Measurements from ENCODE around the gene CNOT6.
A peak's percentile ranks its signal among the peaks of the same experiment; 100 is the strongest.

The CNOT6 gene

DNA sequence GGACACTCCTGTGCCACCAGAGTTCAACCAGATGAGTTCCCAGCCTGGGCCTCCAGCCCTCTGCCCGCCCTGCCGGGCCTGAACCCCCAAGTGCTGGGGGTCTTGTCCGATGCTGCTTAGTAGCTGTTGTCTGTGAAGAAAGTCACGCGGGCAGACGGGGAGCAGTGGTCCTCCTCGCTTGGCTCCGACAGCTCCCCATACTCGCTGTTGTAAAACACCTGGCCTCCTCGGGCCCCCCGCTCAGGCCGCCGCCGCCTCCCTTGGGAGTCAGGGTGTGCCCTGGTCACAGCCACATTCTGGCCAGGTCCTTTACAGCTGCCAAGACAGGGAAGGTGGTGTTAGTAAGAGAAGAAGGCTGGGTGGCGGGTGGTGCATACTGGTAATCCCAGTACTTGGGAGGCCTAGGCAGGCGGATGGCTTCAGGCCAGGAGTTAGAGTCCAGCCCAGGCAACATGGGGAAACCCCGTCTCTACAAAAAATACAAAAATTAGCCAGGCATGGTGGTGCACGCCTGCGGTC, 109.0 kb downstream of the CNOT6 start:
- Mint-ChIP-seq H3K4me1 (peaks cover 9% of the 10 kb centered on the region), H3K27ac (no peak overlapping the region), H3K4me3 (no peak overlapping the region), H3K9me3 (no peaks in the 10 kb centered on the region), H3K36me3 (no peaks in the 10 kb centered on the region)
- no peak for DNase-seq (ENCODE audit: low spot score in 2 of 2)
- ATAC-seq, result no peak

DNA sequence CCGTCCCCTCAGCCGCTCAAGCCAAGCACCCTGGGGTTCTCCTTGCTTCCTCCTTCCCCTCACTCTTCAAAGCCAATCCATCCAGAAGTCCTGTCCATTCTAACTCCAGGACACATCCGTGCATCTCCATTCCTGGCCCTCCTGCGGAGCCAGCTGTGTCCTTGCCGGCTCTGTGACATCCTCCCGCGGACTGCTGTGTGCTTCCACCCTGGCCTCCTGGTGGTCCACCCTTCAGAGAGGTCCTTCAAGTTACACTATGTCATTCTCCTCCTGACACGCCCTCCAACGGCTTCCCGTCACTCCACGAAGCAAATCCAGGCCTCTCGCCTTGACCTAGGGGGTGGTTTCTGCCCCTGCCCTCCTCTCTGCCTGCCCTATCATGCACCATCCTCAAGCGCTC, 110.1 kb downstream of the CNOT6 start:
- no peak overlapping the region for H3K4me3 Mint-ChIP-seq
- no peaks in the 10 kb centered on the region for H3K9me3 Mint-ChIP-seq
- H3K4me1 Mint-ChIP-seq, result peaks cover 9% of the 10 kb centered on the region
- no peak for ATAC-seq
- H3K36me3 Mint-ChIP-seq, result no peaks in the 10 kb centered on the region
- no peak overlapping the region for H3K27ac Mint-ChIP-seq
- no peak for DNase-seq (ENCODE audit: low spot score in 2 of 2)

DNA sequence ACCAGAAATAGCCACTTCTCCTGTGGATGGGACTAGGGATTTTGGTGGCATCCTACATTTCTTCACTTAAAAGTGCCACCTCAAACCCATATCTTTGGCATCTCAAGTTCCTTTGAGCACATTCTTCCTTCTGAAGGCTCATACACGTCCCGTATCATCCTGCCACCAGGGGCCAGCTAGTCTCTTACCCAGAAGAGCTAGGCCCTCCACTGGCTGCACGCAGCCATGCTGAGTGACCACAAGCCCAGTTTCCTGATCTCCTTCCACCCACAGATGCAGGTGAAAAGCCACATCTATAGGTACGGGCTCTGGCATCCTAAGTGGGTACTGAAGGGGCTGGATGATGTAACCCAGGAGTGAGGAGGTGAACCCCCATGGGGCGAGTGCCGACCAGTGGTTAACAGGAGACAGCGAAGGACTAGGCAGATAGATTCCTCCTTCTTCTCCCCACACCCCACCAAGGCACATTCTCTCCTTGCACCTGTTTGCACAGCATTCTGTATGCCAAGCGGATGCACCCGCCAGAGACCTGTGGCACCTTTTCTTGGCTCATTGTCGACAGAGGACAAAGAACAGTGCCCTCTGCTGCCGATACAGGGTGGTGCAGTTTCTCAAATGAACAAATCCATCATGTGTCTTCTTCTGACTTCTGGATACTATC, 111.5 kb downstream of the CNOT6 start:
- H3K27ac Mint-ChIP-seq, result no peak overlapping the region
- H3K9me3 Mint-ChIP-seq, result no peaks in the 10 kb centered on the region
- no peak overlapping the region for H3K4me3 Mint-ChIP-seq
- H3K36me3 Mint-ChIP-seq, result no peaks in the 10 kb centered on the region
- peak; percentile 36 to 81 for DNase-seq (ENCODE audit: low spot score in 2 of 2)
- peak; percentile 48 for ATAC-seq
- H3K4me1 Mint-ChIP-seq, result peaks cover 9% of the 10 kb centered on the region

DNA sequence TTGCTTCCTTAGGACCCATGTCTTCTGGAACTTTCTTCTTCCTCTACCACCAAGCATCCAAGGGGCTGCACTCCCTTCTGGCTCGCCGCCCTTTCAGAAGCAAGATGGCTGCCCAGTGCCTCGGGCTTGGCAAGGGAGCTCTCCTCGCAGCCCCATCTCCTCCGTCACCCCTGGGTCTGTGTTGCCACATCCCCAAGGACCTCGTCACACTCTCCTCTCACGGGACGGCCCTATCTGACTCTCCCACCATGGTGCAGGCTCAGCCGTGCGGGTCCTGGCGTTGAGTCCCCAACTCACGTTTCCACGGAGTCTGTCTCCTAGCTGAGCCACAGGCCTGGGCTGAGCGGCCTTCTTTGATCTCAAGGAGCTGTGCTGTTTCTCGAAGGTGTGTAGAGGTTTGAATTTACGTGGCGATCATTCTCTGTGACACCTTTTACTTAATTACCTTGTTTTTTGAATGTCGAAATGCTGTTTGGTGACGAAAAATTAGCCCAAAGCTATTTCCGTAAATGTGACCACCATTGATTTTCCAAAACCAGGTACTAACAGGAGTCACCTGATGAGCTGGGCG, 112.1 kb downstream of the CNOT6 start:
- H3K9me3 Mint-ChIP-seq, result no peaks in the 10 kb centered on the region
- H3K36me3 Mint-ChIP-seq, result no peaks in the 10 kb centered on the region
- DNase-seq (ENCODE audit: low spot score in 2 of 2), result no peak
- no peak overlapping the region for H3K4me3 Mint-ChIP-seq
- no peak for ATAC-seq
- peaks cover 9% of the 10 kb centered on the region for H3K4me1 Mint-ChIP-seq
- H3K27ac Mint-ChIP-seq, result no peak overlapping the region

DNA sequence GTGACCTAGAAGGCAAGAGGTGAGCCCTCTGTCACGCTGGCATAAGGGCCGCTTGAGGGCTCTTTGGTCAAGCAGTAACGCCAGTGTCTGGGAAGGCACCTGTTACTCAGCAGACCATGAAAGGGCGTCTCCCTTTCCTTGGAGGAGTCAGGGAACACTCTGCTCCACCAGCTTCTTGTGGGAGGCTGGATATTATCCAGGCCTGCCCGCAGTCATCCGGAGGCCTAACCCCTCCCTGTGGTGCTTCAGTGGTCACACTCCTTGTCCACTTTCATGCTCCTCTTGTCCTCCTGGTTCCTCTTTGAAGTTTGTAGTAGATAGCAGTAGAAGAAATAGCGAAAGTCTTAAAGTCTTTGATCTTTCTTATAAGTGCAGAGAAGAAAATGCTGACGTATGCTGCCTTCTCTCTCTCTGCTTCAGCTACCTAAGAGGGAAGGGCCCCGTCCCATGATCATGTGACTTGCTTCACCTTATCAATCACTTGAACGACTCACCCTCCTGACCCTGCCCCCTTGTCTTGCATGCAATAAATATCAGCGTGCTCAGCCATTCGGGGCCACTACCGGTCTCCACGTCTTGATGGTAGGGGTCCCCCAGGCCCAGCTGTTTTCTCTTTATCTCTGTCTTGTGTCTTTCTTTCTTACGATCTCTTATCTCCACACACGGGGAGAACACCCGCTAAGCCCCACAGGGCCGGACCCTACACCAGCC, 113.8 kb downstream of the CNOT6 start:
- DNase-seq (ENCODE audit: low spot score in 2 of 2), result no peak
- Mint-ChIP-seq H3K36me3 (no peaks in the 10 kb centered on the region), H3K9me3 (no peaks in the 10 kb centered on the region), H3K4me1 (peaks cover 9% of the 10 kb centered on the region), H3K4me3 (no peak overlapping the region), H3K27ac (peak overlapping the region; percentile 78)
- ATAC-seq, result no peak

DNA sequence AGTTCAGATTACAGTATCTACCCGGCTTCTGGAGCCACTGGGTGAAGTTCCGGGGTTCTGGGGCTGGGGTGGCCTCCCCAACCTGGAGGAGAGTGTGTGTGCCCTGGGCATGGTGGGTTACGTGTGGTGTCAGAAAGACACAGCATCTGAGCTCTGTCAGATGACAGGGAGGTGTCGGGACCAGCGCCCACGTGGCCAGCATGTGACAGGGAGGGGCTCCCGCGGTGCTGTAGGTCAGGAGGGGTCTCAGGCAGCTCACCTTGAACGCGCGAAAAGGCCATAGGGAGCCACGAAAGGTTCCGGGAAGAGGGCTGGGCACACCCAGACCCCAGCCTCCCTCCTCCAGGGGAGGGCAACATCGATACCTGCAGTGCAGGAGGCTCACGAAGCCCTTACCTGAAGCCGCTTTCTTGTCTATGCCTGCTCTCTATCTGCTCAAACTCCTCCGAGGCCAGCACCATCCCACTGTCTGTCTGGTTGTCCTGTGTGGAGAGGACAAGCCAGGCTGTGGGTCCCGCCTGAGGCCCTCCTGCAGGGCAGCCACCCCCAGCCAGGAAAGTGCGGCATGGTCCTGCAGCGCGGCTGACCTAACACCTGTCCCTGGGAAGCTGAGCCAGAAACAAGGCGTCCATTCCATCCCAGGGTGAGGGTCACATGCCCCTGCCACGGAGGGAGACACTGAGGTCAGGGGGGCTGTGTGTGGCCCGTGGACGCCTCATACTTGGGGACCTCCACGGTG, 114.6 kb downstream of the CNOT6 start:
- DNase-seq (ENCODE audit: low spot score in 2 of 2) (no peak), ATAC-seq (no peak)
- Mint-ChIP-seq H3K9me3 (no peaks in the 10 kb centered on the region), H3K27ac (peak overlapping the region; percentile 78), H3K4me1 (peaks cover 9% of the 10 kb centered on the region), H3K36me3 (no peaks in the 10 kb centered on the region), H3K4me3 (no peak overlapping the region)

DNA sequence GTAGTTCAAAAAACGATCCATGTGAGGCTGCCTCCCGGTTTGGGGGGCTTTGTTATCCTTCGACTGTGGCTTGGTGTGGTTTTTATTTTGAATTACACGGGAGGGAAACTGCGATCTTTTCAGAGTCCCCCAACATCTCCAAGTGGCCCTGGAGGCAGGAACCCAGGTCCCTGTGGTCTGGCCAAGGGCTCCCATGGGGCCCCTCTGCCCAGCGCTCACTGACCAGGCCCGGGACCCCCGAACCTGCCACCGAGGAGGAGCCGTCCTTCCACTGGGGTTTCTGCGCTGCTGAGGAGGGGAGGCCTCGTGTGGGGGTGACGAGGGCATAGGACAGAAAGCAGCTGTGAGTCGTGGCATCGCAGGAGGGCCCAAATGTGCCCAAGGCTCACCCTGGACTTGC, 115.2 kb downstream of the CNOT6 start:
- no peak overlapping the region for H3K4me3 Mint-ChIP-seq
- ATAC-seq (no peak), DNase-seq (ENCODE audit: low spot score in 2 of 2) (no peak)
- no peaks in the 10 kb centered on the region for H3K36me3 Mint-ChIP-seq
- H3K9me3 Mint-ChIP-seq, result no peaks in the 10 kb centered on the region
- no peak overlapping the region for H3K27ac Mint-ChIP-seq
- peaks cover 9% of the 10 kb centered on the region for H3K4me1 Mint-ChIP-seq

DNA sequence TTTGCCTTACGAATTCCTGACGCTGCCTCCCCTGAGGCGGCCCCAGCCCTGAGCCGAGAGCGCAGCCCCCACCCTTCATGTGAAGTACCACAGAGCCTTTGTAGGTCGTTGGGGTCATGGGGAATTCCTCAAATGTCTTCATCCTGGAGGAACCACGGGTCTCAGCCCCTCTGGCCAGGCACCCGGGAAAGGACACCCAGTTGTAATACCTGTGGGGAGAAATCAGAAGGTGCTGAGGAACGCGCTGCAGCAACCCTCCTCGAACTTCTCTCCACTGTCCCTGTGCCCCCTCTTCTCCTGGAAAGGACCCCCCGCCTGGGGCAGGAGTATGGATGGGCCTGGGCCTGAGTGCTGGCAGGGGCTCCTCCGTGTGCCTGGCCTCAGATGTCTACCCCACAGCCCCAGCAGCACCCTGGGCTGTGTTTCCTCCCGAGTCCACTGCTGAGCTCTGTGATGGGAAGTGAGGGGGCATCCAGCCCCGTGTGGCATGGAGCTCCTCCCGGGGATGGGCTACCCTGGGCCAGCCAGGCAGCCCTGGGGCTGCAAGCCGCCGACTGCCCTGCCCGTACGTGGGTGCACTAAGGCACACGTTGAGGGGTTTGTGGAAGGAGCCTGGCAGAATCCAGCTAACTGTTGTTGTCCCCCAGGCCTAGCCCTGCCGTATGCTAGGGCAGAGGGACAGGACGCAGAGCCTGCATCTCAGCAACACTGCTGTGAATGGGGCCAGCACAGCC, 115.8 kb downstream of the CNOT6 start:
- Mint-ChIP-seq H3K4me1 (peaks cover 9% of the 10 kb centered on the region), H3K36me3 (no peaks in the 10 kb centered on the region), H3K27ac (no peak overlapping the region), H3K9me3 (no peaks in the 10 kb centered on the region), H3K4me3 (no peak overlapping the region)
- DNase-seq (ENCODE audit: low spot score in 2 of 2) (no peak), ATAC-seq (no peak)

DNA sequence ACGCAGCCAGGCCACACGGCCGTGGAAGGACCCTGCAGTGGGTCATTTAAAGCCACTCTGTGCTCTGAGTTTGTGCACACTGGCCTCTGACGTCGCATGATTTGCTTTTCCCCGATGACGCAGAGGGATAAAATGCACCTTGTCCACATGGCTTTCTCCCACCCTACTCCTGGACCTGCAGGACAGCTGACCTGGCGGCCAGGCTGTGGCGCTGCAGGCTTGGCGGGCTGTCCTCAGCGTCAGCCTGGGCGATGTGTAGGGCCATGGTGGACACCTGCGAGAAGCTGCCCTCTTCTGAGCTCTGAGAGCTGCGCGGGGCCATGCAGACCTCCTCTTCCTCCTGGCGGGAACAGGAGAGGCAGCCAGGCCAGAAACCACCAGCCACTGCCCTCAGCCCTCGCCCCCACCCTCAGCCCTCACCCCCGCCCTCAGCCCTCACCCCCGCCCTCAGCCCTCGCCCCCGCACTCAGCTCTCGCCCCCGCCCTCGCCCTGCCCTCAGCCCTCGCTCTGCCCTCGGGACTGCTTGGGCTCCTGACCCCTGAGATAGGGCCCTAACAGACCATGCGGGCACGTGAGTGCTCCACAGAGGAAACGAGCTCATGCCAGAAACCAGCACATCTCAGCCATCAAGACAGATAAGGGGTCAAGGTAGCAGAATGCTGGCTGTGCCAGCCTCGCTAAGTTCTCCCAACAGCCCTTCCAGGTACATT, 117.1 kb downstream of the CNOT6 start:
- no peak overlapping the region for H3K4me3 Mint-ChIP-seq
- no peaks in the 10 kb centered on the region for H3K36me3 Mint-ChIP-seq
- no peaks in the 10 kb centered on the region for H3K9me3 Mint-ChIP-seq
- ATAC-seq (no peak), DNase-seq (ENCODE audit: low spot score in 2 of 2) (no peak)
- H3K27ac Mint-ChIP-seq, result no peak overlapping the region
- peaks cover 3% of the 10 kb centered on the region for H3K4me1 Mint-ChIP-seq

DNA sequence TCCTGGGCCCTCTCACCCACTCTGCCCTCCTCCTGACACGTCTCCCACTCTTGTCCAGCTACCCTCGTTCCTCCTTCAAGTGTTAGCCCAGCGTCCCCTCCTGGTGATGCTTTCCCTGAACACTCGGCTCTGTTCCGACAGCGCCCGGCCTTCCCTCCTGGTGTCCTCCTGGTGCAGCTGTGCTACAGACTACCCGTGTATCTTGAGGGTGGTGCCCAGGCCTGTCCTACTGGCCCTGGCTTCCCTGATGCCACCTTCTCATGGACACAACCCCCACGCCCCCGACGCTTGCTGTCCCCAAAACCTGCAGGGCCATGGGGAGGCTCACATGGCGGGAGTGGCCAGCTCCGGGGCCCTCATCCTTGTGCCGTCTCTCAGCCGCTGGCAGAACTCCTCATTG, 118.5 kb downstream of the CNOT6 start:
- Mint-ChIP-seq H3K4me1 (no peaks in the 10 kb centered on the region), H3K9me3 (no peaks in the 10 kb centered on the region), H3K4me3 (no peak overlapping the region), H3K27ac (peak overlapping the region; percentile 46), H3K36me3 (no peaks in the 10 kb centered on the region)
- DNase-seq (ENCODE audit: low spot score in 2 of 2) (no peak), ATAC-seq (no peak)

DNA sequence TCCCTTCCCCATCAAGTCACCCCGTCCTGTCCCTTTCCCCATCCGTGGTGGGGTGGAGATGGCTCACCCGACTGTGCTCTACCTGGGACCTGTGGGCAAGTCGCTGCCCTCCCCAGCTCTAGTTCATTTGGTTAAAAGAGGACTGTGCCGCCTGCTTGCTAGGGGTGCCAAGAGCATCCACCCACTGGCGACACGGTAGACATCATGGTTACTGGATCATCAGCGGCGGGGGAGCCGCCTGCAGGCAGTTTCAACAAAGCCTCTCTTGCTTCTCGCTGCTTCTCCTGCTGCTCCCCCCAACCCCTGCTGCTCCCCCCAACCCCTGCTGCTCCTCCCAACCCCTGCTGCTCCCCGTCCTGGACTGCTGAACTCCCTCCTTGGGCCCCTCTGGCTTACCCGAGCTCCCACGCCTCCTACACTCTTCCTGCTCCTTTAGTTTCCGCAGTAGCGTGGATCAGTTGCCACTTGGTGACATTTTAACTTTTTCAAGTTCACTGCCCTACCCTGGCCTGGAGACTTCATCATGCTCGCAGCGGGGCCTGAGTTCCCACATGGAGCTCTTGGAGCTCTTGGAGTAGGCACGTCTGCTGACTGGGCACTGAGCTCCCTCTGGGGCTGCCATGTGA, 119.1 kb downstream of the CNOT6 start:
- ATAC-seq, result no peak
- Mint-ChIP-seq H3K4me3 (no peak overlapping the region), H3K27ac (no peak overlapping the region), H3K36me3 (no peaks in the 10 kb centered on the region), H3K4me1 (no peaks in the 10 kb centered on the region), H3K9me3 (no peaks in the 10 kb centered on the region)
- DNase-seq (ENCODE audit: low spot score in 2 of 2), result no peak

DNA sequence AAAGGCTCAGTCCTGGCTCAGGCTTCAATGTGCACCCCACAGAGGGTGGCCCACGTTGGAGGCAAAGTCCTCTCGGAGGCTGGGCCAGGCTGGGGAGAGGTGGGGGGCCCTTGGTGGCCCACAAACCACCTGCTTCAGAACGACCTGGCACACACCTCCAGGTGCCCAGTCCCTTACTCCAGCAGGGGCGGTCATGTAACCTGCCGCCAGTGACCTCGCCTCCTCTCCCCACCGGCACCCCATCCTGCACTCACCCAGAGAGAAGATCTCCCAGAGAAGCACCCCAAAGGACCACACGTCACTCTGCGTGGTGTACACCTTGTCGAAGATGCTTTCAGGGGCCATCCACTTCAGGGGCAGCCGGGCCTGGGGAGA, 119.6 kb downstream of the CNOT6 start:
- no peaks in the 10 kb centered on the region for H3K4me1 Mint-ChIP-seq
- DNase-seq (ENCODE audit: low spot score in 2 of 2), result no peak
- no peaks in the 10 kb centered on the region for H3K36me3 Mint-ChIP-seq
- no peak for ATAC-seq
- H3K27ac Mint-ChIP-seq, result no peak overlapping the region
- H3K9me3 Mint-ChIP-seq, result no peaks in the 10 kb centered on the region
- H3K4me3 Mint-ChIP-seq, result no peak overlapping the region

DNA sequence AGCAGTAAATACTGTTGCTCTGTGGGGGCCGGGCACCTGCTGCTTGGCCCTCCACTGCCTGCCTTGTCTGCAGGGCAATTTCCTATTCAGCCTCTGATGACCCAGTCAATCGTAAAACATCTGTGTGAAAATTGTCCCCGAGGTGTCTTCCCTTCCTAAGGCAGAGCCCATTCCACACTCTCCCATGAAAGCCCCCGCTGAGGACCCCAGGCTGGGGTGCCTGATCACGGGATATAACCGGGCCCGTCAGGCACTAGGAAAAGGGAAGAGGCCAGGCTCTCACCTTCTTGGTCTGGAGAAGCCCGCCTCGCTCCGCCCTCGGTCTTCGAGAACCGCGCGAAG, 124.3 kb downstream of the CNOT6 start:
- DNase-seq (ENCODE audit: low spot score in 2 of 2) (no peak), ATAC-seq (no peak)
- Mint-ChIP-seq H3K9me3 (no peaks in the 10 kb centered on the region), H3K36me3 (no peaks in the 10 kb centered on the region), H3K4me1 (peaks cover under 1% of the 10 kb centered on the region), H3K4me3 (peak overlapping the region; percentile 33), H3K27ac (no peak overlapping the region)

DNA sequence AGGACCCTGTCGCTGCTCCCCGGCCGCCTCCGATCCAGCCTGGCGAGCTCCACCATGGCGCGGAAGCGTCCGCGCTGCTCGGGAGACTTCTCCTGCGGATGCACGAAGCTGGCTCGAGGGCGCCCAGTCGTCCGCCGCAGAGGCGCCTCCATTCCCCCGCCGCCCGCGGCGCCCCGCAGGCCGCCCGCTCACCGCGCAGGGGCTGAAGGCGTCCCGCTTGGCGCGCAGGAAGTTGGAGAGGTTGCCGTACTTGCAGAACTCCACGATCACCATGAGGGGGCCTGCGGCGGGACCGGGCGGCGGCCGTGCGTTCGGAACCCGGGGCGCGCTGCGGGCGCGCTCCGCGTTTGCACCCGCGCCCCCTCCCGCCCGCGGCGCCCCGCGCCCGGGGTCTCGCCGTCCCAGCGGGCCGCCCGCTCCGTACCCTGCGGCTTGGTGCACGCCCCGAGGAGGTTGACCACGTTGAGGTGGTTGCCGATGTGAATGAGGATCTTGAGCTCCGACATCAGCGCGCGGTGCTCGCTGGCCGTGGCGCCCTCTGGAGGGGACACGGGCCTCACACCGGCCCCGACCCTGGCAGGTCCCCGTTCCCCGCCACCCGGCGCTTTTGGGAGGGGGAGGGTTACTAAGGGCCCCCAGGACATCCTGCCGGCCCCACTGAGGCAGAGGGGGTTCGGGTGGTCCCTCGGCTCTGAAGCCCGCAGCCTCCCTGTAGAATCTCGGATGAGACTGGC, 124.8 kb downstream of the CNOT6 start:
- Mint-ChIP-seq H3K27ac (no peak overlapping the region), H3K36me3 (no peaks in the 10 kb centered on the region), H3K4me1 (peaks cover 6% of the 10 kb centered on the region), H3K9me3 (no peaks in the 10 kb centered on the region), H3K4me3 (peak overlapping the region; percentile 33)
- DNase-seq (ENCODE audit: low spot score in 2 of 2) (peak in 1 of 2 donors; percentile 61), ATAC-seq (peak; percentile 66)
